Eye (tissue), 1 donor: ENCODE measurements around the gene C16orf78.
"Not testable (repeated sequence)": the region's sequence is repeated elsewhere in the genome, so short reads cannot be mapped to it uniquely, and the experiment has no call there.

Experiments
- DNase-seq: peaks from one replicate; pipeline ENCODE4 v3.0.0-alpha.2; 2015

The C16orf78 gene

GRCh38 chr16:49350265-49351095 lies 23.1 kb upstream of the C16orf78 start:
- DNase-seq, result peak; percentile 85

- DNase-seq, result no peak
These were observed 22.5 kb upstream of the C16orf78 start for GRCh38 chr16:49351096-49351487.

- DNase-seq, result no peak
These were observed 20.7 kb upstream of the C16orf78 start for GRCh38 chr16:49352892-49353291.

GRCh38 chr16:49353680-49354079 lies 19.9 kb upstream of the C16orf78 start:
- no peak for DNase-seq

GRCh38 chr16:49354101-49354500 lies 19.5 kb upstream of the C16orf78 start:
- no peak for DNase-seq

- DNase-seq, result no peak
These were observed 18.6 kb upstream of the C16orf78 start for GRCh38 chr16:49354991-49355390.

- no peak for DNase-seq
These were observed 17.5 kb upstream of the C16orf78 start for GRCh38 chr16:49355933-49356665.

GRCh38 chr16:49356728-49357488 lies 16.7 kb upstream of the C16orf78 start:
- peak; percentile 45 for DNase-seq

GRCh38 chr16:49359591-49359990 lies 14.0 kb upstream of the C16orf78 start:
- DNase-seq, result no peak

- not testable (repeated sequence) for DNase-seq
These were observed 11.9 kb upstream of the C16orf78 start for GRCh38 chr16:49361731-49362130.

- DNase-seq, result peak; percentile 51
These were observed 11.4 kb upstream of the C16orf78 start for GRCh38 chr16:49362230-49362629.

- DNase-seq, result no peak
These were observed 7.7 kb upstream of the C16orf78 start for GRCh38 chr16:49365711-49366509.

- DNase-seq, result no peak
These were observed 6.9 kb upstream of the C16orf78 start for GRCh38 chr16:49366669-49367068.

GRCh38 chr16:49369651-49370611 lies 3.7 kb upstream of the C16orf78 start:
- DNase-seq, result no peak

- DNase-seq, result no peak
These were observed 2.6 kb downstream of the C16orf78 start for GRCh38 chr16:49376206-49376605.

- no peak for DNase-seq
These were observed 3.7 kb downstream of the C16orf78 start for GRCh38 chr16:49377196-49377755.

- DNase-seq, result no peak
These were observed 4.6 kb downstream of the C16orf78 start for GRCh38 chr16:49378238-49378637.

GRCh38 chr16:49378816-49379215 lies 5.2 kb downstream of the C16orf78 start:
- no peak for DNase-seq

- DNase-seq, result no peak
These were observed 9.3 kb downstream of the C16orf78 start for GRCh38 chr16:49382916-49383315.

- DNase-seq, result no peak
These were observed 21.4 kb downstream of the C16orf78 start for GRCh38 chr16:49395021-49395420.

- no peak for DNase-seq
These were observed 22.7 kb downstream of the C16orf78 start for GRCh38 chr16:49396206-49396720.
